ENCODE data around the gene KIF22. TPM values are rescaled to one million over a fixed set of nuclear protein-coding genes. Genes with fewer than 3 reads are reported as not detected.

Gene KIF22
- total RNA-seq, result 14.9 and 21.0 TPM in 2 replicates

DNA sequence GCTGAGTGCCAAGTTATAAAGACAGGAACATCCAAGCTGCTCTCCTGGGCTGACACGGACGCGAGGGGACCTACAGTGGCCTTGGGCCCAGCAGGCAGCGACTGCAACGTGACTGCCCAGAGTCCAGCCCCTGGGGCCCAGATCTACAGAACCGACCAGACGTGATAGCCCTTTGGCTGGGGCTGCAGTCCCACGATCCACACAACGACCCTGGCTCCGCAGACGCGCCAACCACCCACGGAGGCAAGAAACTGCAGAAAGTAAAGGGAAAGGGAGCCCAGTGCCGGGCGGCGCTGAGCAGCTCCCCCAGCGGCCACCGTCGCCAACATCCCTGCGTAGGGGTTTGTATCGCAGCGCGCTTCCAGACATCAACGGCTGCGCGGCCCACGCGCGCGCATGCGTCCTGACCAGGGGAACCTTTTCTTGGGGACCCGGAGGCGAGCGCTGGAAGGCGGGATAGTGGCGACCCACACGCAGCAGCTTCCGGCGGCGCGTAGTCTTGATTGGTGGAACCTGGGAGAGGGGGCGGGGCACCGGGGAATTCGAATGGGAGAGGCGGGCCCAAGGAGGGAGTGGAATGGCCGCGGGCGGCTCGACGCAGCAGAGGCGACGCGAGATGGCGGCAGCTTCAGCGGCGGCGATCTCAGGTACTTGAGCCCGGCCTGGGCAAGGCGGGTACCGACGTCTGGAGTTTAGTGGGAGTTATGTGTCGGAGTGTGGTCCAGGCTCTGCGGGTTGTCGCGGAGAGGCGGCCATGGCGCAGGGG, at the start of gene KIF22:
TSS of gene KIF22 (plus strand) at position 569 of the 766 bp plus-strand sequence. CDS start at position 578, 9 bp downstream.

DNA sequence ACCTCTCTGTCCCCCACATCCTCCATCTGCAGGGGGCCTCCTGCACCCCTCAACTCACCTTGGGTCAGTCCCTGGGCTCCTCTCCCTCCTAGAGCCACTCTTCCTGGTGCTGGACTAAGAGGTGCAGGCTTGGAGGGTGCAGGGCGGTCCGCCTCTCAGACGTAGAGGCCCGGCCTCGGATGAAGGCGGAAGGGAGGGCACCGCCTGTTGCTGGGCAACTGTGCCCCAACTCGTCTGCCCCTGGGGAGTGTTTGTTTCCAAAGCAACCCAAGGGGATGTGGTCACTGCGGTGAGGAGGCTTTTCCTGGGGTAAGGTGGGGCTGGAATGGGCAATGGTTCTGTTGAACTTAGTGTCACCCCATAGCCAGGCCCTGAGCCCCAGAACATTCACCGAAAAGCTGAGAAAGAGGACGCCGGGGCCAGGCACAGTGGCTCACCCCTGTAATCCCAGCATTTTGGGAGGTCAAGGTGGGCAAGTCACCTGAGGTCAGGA, 44.7 kb upstream of the KIF22 start, which contains the start of gene C16orf54:
TSS of gene C16orf54 (minus strand) at position 138 of the 493 bp plus-strand sequence. CDS start 1,039 bp downstream, outside the sequence.

DNA sequence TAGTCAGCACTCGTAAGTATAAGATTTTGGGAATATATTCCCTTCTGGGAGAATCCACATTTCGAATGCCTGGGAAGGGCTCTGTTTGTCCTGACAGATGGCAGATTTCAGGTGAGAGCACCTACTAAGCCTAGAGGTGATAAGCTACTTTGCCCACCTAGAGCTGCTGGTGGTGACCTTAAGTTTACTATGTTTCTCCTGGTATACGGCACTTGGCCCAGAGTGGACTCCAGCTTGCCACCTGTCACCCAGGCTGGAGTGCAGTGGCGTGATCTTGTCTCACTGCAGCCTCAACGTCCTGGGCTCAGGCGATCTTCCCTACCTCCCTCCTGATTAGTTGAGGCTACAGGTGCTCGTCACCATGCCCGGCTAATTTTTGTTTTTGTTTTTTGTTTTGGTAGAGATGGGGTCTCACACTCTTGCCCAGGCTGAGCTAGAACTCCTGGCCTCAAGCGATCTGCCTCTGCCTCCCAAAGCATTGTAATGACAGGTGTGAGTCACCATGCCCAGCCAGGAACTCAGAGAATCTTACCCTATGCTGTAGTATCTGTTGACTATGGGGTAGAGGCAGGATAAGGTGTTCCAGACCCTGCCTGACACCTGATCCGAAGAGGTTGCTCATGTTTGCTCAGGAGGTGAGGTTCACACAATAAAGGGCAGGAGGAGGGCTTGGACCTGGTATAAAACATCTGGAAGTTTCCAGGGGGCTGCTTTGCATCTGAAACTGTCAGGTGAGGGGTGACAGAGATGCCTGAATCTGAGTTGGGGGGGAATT, 12.8 kb upstream of the KIF22 start, which contains the start of gene ZG16:
TSS of gene ZG16 (plus strand) at position 681 of the 775 bp plus-strand sequence. CDS start 1,011 bp downstream, outside the sequence.

DNA sequence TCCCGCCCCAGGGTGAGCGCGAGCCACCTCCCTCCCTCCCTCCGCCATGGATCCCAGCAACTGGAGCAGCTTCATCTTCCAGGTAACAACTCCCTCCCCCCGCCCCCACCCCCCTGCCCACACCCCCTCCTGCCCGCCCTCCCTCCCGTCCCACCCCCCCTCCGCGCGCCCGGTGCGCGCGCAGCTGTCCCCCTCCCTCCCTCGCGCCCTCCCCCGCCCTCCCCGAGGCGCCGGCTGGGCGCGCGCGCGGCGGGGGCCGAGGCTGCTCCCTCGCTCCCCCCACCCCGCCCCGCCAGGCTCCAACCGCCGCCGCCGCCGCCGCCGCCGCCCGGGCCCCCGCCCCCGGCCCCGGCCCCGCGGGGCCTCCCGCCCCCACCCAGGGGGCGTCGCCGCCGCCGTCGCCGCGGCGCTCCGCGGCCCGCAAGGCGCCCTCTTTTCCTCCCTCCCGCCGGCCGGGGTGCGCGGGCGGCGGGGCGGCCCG, 15.6 kb downstream of the KIF22 start, which contains the start of gene MAZ:
TSS of gene MAZ (plus strand) at position 431 of the 481 bp plus-strand sequence. CDS start 173 bp downstream, outside the sequence.

DNA sequence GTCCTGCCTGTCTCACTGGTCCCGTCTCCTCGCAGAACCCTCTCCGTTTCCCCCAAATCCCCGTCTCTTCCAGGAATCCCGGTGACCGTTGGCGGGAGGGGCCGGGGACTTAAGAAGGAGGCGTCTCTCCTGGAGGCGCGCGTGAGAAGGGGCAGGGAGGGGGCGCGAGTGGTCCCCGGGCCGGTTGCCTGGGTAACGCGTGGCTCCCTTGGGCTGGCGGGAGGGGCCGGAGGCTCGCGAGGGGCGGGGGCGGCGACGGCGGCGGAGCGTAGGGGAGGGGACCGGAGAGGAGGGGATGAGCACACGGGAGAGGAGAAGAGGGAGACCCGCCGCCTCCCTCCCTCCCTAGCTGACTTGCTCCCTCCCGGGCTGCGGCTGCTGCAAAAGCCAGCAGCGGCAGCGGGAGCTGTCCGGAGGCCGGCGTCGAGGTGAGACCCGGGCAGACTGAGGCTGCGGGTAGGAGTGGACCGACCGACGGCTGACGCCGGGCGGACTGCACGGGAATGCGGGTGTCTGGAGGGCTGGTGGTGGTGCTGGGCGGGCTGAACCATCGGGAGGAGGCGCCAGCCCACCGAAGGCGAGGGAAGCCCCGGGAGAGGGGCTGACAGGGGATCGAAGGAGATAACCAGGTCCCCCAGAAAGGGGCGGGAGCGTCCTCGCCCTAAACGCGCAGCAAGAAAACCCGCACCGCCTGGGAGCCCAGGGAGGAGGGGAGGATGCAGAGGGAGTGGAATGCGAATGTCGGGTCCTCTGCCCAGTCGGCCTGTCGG, 21.5 kb downstream of the KIF22 start, which contains the start of gene PRRT2:
TSS of gene PRRT2 (plus strand) at position 298 of the 770 bp plus-strand sequence. CDS start 862 bp downstream, outside the sequence.

DNA sequence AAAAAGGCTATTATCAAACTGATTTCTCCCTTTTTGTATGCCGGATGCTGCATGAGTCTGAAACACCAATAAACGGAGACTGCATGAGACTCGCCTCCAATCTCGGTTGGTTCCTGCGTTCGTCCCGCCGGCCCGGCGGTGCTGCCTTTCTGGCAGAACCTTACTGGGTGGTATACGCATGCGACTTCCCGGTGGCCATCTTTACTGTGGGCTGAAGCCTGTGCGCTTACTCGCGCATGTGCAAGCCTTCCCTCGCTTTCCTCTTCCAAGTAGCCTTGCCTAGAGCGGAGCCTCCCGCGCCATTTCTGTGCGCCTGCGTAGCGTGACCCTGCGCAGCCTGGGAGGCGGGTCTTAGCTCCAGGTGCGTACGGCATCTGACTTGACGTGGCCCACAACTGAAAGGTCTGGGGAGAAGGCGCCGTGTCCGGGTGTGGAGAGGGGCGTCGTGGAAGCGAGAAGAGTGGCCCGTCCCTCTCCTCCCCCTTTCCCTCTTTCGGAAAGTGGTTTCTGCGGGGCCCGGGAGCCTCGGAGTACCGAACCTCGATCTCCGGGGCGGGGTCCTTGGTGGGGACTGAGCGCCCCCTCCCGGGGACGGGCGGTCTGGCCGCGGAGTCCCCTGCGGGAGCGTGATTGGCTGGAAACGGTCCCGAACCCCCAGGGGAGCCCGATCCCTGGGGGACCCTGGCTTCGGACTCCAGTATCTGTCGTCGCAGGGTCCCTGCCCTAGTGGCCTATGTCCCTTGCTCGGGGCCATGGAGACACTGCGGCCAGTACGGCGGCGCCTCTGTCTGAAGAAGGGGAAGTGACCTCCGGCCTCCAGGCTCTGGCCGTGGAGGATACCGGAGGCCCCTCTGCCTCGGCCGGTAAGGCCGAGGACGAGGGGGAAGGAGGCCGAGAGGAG, 25.5 kb downstream of the KIF22 start, which contains the start of gene PAGR1:
TSS of gene PAGR1 (plus strand) at position 360 of the 901 bp plus-strand sequence. CDS start at position 734, 374 bp downstream.

DNA sequence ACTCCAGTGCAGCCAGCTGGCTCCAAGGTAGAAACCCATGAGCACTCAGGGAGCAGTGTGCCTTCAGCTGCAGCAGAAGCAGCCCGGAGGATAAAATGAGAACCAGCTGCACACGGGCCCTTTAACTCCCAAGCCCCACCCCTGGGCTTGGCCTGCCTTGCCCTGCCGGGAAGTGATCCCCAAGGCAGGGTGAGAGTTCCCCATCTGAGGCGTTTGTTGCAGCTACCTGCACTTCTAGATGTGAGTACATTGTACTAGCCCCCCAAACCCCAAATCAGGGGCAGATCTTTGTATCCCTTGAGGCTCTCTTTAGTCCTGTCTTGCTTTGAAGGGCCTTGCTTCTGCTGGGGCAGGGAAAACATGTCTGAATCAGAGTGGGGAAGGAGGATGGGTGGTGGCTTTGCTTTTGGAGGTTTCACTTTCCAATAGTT, 29.7 kb downstream of the KIF22 start, which contains the start of gene MVP:
TSS of gene MVP (plus strand) at position 192 of the 431 bp plus-strand sequence. CDS start 10,088 bp downstream, outside the sequence.

Small RNAs within 50 kb of the gene (small RNA-seq; reads per million reads assigned to genes)
- gene AC009133.6 (not detected), gene AC120114.4 (not detected)

Other genes with a start within 250 kb of the KIF22 start
- gene SPN, start 127.5 kb upstream of the KIF22 start, total RNA-seq, result not detected in 2 replicates
- gene QPRT, start 111.6 kb upstream of the KIF22 start, total RNA-seq, result 0.52 and 1.6 TPM in 2 replicates
- not detected in 2 replicates for gene C16orf54, start 44.8 kb upstream of the KIF22 start, total RNA-seq
- not detected in 2 replicates for gene ZG16, start 12.5 kb upstream of the KIF22 start, total RNA-seq
- gene MAZ, start 15.8 kb downstream of the KIF22 start, total RNA-seq, result 139 and 158 TPM in 2 replicates
- gene PRRT2, start 21.4 kb downstream of the KIF22 start, total RNA-seq, result 2.4 and 3.5 TPM in 2 replicates
- 13.7 and 18.3 TPM in 2 replicates for gene PAGR1, start 25.4 kb downstream of the KIF22 start, total RNA-seq
- gene MVP, start 29.7 kb downstream of the KIF22 start, total RNA-seq, result 249 and 324 TPM in 2 replicates
- gene CDIPT, start 72.5 kb downstream of the KIF22 start, total RNA-seq, result 81.8 and 83.9 TPM in 2 replicates
- 1.8 and 2.6 TPM in 2 replicates for gene SEZ6L2, start 108.8 kb downstream of the KIF22 start, total RNA-seq
- gene ASPHD1, start 109.7 kb downstream of the KIF22 start, total RNA-seq, result 3.1 and 4.8 TPM in 2 replicates
- 11.3 and 12.0 TPM in 2 replicates for gene KCTD13, start 135.5 kb downstream of the KIF22 start, total RNA-seq
- gene TMEM219, start 171.3 kb downstream of the KIF22 start, total RNA-seq, result 74.1 and 77.0 TPM in 2 replicates
- 32.4 and 35.7 TPM in 2 replicates for gene TAOK2, start 183.1 kb downstream of the KIF22 start, total RNA-seq
- 4.1 and 5.4 TPM in 2 replicates for gene HIRIP3, start 204.9 kb downstream of the KIF22 start, total RNA-seq
- 26.7 and 26.9 TPM in 2 replicates for gene INO80E, start 205.5 kb downstream of the KIF22 start, total RNA-seq
- under 0.01 and 0.13 TPM in 2 replicates for gene DOC2A, start 220.3 kb downstream of the KIF22 start, total RNA-seq
- not detected in 2 replicates for gene C16orf92, start 232.4 kb downstream of the KIF22 start, total RNA-seq
- gene TLCD3B, start 240.5 kb downstream of the KIF22 start, total RNA-seq, result 0.11 and 0.26 TPM in 2 replicates

Measured in articular chondrocyte of knee joint (primary cell).